ENCODE measurements around the gene MGAT4B.

MGAT4B gene

GRCh38 chr5:179773686-179774040 is 33.0 kb downstream of the MGAT4B start:
- no peak for TF ChIP-seq CREB1 (IDR thresholded peaks at IDR 0.05; ENCODE audit: low read depth)
- TF ChIP-seq RAD21 (IDR thresholded peaks at IDR 0.05; ENCODE audit: low read depth): no peak
- no peak for TF ChIP-seq TEAD4 (IDR thresholded peaks at IDR 0.05)
- no peak for TF ChIP-seq REST (IDR thresholded peaks at IDR 0.05; ENCODE audit: low read depth)
- no peak for TF ChIP-seq TAF1 (IDR thresholded peaks at IDR 0.05; ENCODE audit: low read depth)
- TF ChIP-seq CEBPB (IDR thresholded peaks at IDR 0.05): no peak
- TF ChIP-seq EP300 (IDR thresholded peaks at IDR 0.05; ENCODE audit: borderline replicate concordance): no peak
- no peak for TF ChIP-seq TCF12 (IDR thresholded peaks at IDR 0.05; ENCODE audit: low read depth)
- no peak for TF ChIP-seq MAX (IDR thresholded peaks at IDR 0.05)
- TF ChIP-seq YY1 (IDR thresholded peaks at IDR 0.05; ENCODE audit: low read depth): no peak
- TF ChIP-seq ZBTB7A (IDR thresholded peaks at IDR 0.05; ENCODE audit: low read depth): no peak
- TF ChIP-seq EGR1 (IDR thresholded peaks at IDR 0.05): no peak
- no peak for TF ChIP-seq USF1 (IDR thresholded peaks at IDR 0.05)

- TF ChIP-seq RAD21 (IDR thresholded peaks at IDR 0.05; ENCODE audit: low read depth) (no peak), EP300 (IDR thresholded peaks at IDR 0.05; ENCODE audit: borderline replicate concordance) (no peak), USF1 (IDR thresholded peaks at IDR 0.05) (no peak), ZBTB7A (IDR thresholded peaks at IDR 0.05; ENCODE audit: low read depth) (no peak), EGR1 (IDR thresholded peaks at IDR 0.05) (no peak), NFIC (IDR thresholded peaks at IDR 0.05) (no peak), FOXM1 (IDR thresholded peaks at IDR 0.05; ENCODE audit: borderline replicate concordance, low read depth) (no peak)
Observed at GRCh38 chr5:179772351-179772750, 34.3 kb downstream of the MGAT4B start.

- TF ChIP-seq NFIC (IDR thresholded peaks at IDR 0.05) (no peak), MAX (IDR thresholded peaks at IDR 0.05) (no peak), TAF1 (IDR thresholded peaks at IDR 0.05; ENCODE audit: low read depth) (no peak), TEAD4 (IDR thresholded peaks at IDR 0.05) (no peak), CEBPB (IDR thresholded peaks at IDR 0.05) (no peak)
Observed at GRCh38 chr5:179771311-179771895, 35.3 kb downstream of the MGAT4B start.

GRCh38 chr5:179769796-179770195 is 36.9 kb downstream of the MGAT4B start:
- TF ChIP-seq TAF1 (IDR thresholded peaks at IDR 0.05; ENCODE audit: low read depth) (no peak), CREB1 (IDR thresholded peaks at IDR 0.05; ENCODE audit: low read depth) (no peak), ZBTB7A (IDR thresholded peaks at IDR 0.05; ENCODE audit: low read depth) (no peak), EP300 (IDR thresholded peaks at IDR 0.05; ENCODE audit: borderline replicate concordance) (no peak), FOXM1 (IDR thresholded peaks at IDR 0.05; ENCODE audit: borderline replicate concordance, low read depth) (no peak), EGR1 (IDR thresholded peaks at IDR 0.05) (no peak), USF1 (IDR thresholded peaks at IDR 0.05) (no peak), TCF12 (IDR thresholded peaks at IDR 0.05; ENCODE audit: low read depth) (no peak), CEBPB (IDR thresholded peaks at IDR 0.05) (no peak), REST (IDR thresholded peaks at IDR 0.05; ENCODE audit: low read depth) (no peak), NFIC (IDR thresholded peaks at IDR 0.05) (no peak), YY1 (IDR thresholded peaks at IDR 0.05; ENCODE audit: low read depth) (no peak), MAX (IDR thresholded peaks at IDR 0.05) (no peak), RAD21 (IDR thresholded peaks at IDR 0.05; ENCODE audit: low read depth) (no peak), TEAD4 (IDR thresholded peaks at IDR 0.05) (no peak)

- TF ChIP-seq FOXM1 (IDR thresholded peaks at IDR 0.05; ENCODE audit: borderline replicate concordance, low read depth) (no peak), CREB1 (IDR thresholded peaks at IDR 0.05; ENCODE audit: low read depth) (no peak), EP300 (IDR thresholded peaks at IDR 0.05; ENCODE audit: borderline replicate concordance) (no peak), MAX (IDR thresholded peaks at IDR 0.05) (no peak), ZBTB7A (IDR thresholded peaks at IDR 0.05; ENCODE audit: low read depth) (no peak), NFIC (IDR thresholded peaks at IDR 0.05) (no peak), TCF12 (IDR thresholded peaks at IDR 0.05; ENCODE audit: low read depth) (no peak), EGR1 (IDR thresholded peaks at IDR 0.05) (no peak), USF1 (IDR thresholded peaks at IDR 0.05) (no peak), CEBPB (IDR thresholded peaks at IDR 0.05) (no peak), REST (IDR thresholded peaks at IDR 0.05; ENCODE audit: low read depth) (no peak)
Observed at GRCh38 chr5:179769271-179769670, 37.4 kb downstream of the MGAT4B start.
